Measurements from ENCODE around the gene DHCR7. TPM values are rescaled to one million over a fixed set of nuclear protein-coding genes. Genes with fewer than 3 reads are reported as not detected.

Gene DHCR7
- total and polyA plus RNA-seq, 2 donors (not counting 1 experiment from before 2014, with no cell fraction given), result 6.9 to 15.3 TPM

DNA sequence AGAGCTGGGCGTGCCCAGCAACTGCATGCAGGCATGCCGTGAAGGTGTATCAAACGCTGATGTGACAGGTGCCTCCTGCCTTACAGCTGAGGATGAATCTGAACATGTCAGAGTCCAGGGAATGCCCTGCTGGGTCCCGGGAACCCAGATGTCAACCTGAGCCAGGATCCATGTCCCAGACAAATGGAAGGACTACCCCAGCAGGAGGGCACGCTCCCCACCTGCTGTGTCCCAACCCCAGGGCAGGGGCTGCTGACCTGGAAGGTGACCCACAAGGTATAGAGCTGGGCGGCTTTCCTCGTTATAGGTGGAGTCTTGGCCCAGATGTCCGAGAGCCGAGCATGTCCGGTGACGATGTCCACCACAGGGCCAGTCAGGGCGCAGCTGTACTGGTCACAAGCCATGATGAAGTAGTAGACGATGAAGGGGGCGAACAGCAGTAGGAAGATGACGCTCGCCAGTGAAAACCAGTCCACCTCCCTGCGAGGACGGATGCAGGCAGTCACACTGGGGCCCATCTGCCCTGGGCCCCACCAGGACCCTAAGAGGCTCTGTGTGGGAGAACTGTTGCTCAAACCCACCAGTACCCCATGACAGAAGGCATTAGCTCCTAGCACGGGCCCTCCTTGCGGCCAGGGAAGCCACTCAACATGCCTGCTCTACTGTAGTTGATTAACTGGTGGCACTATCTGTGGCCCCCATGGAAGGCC lies 4.3 kb downstream of the DHCR7 start:
- POLR2A ChIA-PET, result interaction anchor here (0.6 kb wide), 1 partner anchor 9 kb away, joined by 3 read pairs; the partner anchor contains the start of gene NADSYN1
- TF ChIP-seq EZH2 (IDR thresholded peaks at IDR 0.05; ENCODE audit: borderline replicate concordance, insufficient read depth, low read depth, low read length, poor library complexity, severe bottlenecking), result no peak
- intact Hi-C loops (cut with micrococcal nuclease), result no loop called here
- ATAC-seq (ENCODE audit: low read depth) (no peak), DNase-seq (no peak)
- no peaks in the 10 kb centered on the region for H3K27me3 ChIP-seq (replicated peaks in 1 of 4; ENCODE audit: control extremely low read depth in 1 of 4, control insufficient read depth in 3 of 4, insufficient read depth in 4 of 4, low read length in 3 of 4)
- no peaks in the 10 kb centered on the region for H4K20me1 ChIP-seq (ENCODE audit: control insufficient read depth, insufficient read depth, low read length, poor library complexity, severe bottlenecking)
- H3K9ac ChIP-seq (ENCODE audit: low read length), result no peak overlapping the region
- peaks cover 10% of the 10 kb centered on the region for H3K4me1 Mint-ChIP-seq
- WGBS (ENCODE audit: insufficient coverage), result 94% methylated on average over 19 of the region's 20 CpGs
- no peak overlapping the region for H3K27ac ChIP-seq (ENCODE audit: low read length in 2 of 2)
- H3K27ac Mint-ChIP-seq, result no peak overlapping the region
- no peak overlapping the region for H2AFZ ChIP-seq (ENCODE audit: insufficient read depth, low read depth, low read length, poor library complexity, severe bottlenecking)
- H3K4me2 ChIP-seq (replicated peaks; ENCODE audit: low read depth, low read length, poor library complexity, severe bottlenecking), result no peak overlapping the region
- H3K9me3 ChIP-seq (ENCODE audit: control extremely low read depth in 1 of 3, control insufficient read depth in 2 of 3, insufficient read depth in 1 of 3, low read length in 2 of 3), result peaks cover 0 to 5% (median 2%) of the 10 kb centered on the region in 3 donors
- H3K9me3 Mint-ChIP-seq (ENCODE audit: insufficient read depth), result no peaks in the 10 kb centered on the region
- H3K4me3 Mint-ChIP-seq, result no peak overlapping the region
- peaks cover 0 to 28% of the 10 kb centered on the region in 2 experiments for H3K36me3 ChIP-seq (replicated peaks in 1 of 2; ENCODE audit: control extremely low read depth in 1 of 2, control insufficient read depth in 1 of 2, extremely low read depth in 1 of 2, insufficient read depth in 2 of 2, low read length in 1 of 2)
- H3K4me3 ChIP-seq (ENCODE audit: control extremely low read depth in 1 of 5, extremely low read depth in 1 of 5, insufficient read depth in 1 of 5, low read depth in 2 of 5, low read length in 4 of 5), result no peak overlapping the region
- no peaks in the 10 kb centered on the region for H3K27me3 Mint-ChIP-seq
- peaks cover 5% of the 10 kb centered on the region for H3K79me2 ChIP-seq (ENCODE audit: control insufficient read depth, insufficient read depth, low read length)
- CTCF ChIA-PET, result no interaction called here
- peaks cover 6 to 11% of the 10 kb centered on the region in 2 donors for H3K4me1 ChIP-seq (ENCODE audit: control insufficient read depth in 2 of 2, insufficient read depth in 2 of 2, low read length in 2 of 2)

DNA sequence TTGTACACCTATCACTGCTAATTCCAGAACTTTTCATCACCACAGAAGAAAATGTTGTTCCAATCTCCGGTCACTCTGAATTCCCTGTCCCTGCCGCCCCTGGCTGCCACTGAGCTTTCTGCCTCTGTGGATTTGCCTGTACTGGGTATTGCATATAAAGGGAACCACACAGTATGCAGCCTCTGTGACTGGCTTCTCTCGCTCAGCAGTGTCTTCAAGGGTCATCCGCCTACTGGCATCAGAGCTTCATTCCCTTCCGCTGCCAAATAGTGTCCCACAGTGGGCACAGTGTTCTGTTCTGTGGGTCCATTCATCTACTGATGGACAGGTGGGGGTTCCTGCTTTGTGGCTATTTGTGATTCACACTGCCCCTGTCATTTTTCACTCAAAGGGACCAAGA lies 5.3 kb downstream of the DHCR7 start:
- H3K9ac ChIP-seq (ENCODE audit: low read length), result no peak overlapping the region
- no peak for DNase-seq
- CTCF ChIA-PET, result no interaction called here
- no peak overlapping the region for H3K4me3 ChIP-seq (ENCODE audit: control extremely low read depth in 1 of 5, extremely low read depth in 1 of 5, insufficient read depth in 1 of 5, low read depth in 2 of 5, low read length in 4 of 5)
- POLR2A ChIA-PET, result no interaction called here
- intact Hi-C loops (cut with micrococcal nuclease), result no loop called here
- ATAC-seq (ENCODE audit: low read depth), result no peak
- WGBS (ENCODE audit: insufficient coverage), result 97% methylated on average over 4 of the region's 5 CpGs
- peaks cover 8% of the 10 kb centered on the region for H3K4me1 Mint-ChIP-seq
- H3K27ac Mint-ChIP-seq, result no peak overlapping the region
- no peaks in the 10 kb centered on the region for H3K27me3 Mint-ChIP-seq
- no peak overlapping the region for H3K27ac ChIP-seq (ENCODE audit: low read length in 2 of 2)
- no peak for TF ChIP-seq EZH2 (IDR thresholded peaks at IDR 0.05; ENCODE audit: borderline replicate concordance, insufficient read depth, low read depth, low read length, poor library complexity, severe bottlenecking)
- TF ChIP-seq, protein P1, sequence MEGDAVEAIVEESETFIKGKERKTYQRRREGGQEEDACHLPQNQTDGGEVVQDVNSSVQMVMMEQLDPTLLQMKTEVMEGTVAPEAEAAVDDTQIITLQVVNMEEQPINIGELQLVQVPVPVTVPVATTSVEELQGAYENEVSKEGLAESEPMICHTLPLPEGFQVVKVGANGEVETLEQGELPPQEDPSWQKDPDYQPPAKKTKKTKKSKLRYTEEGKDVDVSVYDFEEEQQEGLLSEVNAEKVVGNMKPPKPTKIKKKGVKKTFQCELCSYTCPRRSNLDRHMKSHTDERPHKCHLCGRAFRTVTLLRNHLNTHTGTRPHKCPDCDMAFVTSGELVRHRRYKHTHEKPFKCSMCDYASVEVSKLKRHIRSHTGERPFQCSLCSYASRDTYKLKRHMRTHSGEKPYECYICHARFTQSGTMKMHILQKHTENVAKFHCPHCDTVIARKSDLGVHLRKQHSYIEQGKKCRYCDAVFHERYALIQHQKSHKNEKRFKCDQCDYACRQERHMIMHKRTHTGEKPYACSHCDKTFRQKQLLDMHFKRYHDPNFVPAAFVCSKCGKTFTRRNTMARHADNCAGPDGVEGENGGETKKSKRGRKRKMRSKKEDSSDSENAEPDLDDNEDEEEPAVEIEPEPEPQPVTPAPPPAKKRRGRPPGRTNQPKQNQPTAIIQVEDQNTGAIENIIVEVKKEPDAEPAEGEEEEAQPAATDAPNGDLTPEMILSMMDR (IDR thresholded peaks at IDR 0.05), result no peak
- no peak overlapping the region for H3K4me2 ChIP-seq (replicated peaks; ENCODE audit: low read depth, low read length, poor library complexity, severe bottlenecking)
- H2AFZ ChIP-seq (ENCODE audit: insufficient read depth, low read depth, low read length, poor library complexity, severe bottlenecking), result no peak overlapping the region
- no peaks in the 10 kb centered on the region for H4K20me1 ChIP-seq (ENCODE audit: control insufficient read depth, insufficient read depth, low read length, poor library complexity, severe bottlenecking)
- no peaks in the 10 kb centered on the region for H3K79me2 ChIP-seq (ENCODE audit: control insufficient read depth, insufficient read depth, low read length)
- peaks cover 6 to 7% of the 10 kb centered on the region in 2 donors for H3K4me1 ChIP-seq (ENCODE audit: control insufficient read depth in 2 of 2, insufficient read depth in 2 of 2, low read length in 2 of 2)
- H3K9me3 ChIP-seq (ENCODE audit: control extremely low read depth in 1 of 3, control insufficient read depth in 2 of 3, insufficient read depth in 1 of 3, low read length in 2 of 3), result peaks cover 0 to 5% (median 2%) of the 10 kb centered on the region in 3 donors
- H3K9me3 Mint-ChIP-seq (ENCODE audit: insufficient read depth), result no peaks in the 10 kb centered on the region
- H3K36me3 ChIP-seq (replicated peaks in 1 of 2; ENCODE audit: control extremely low read depth in 1 of 2, control insufficient read depth in 1 of 2, extremely low read depth in 1 of 2, insufficient read depth in 2 of 2, low read length in 1 of 2), result peaks cover 0 to 35% of the 10 kb centered on the region in 2 experiments
- H3K27me3 ChIP-seq (replicated peaks in 1 of 4; ENCODE audit: control extremely low read depth in 1 of 4, control insufficient read depth in 3 of 4, insufficient read depth in 4 of 4, low read length in 3 of 4), result no peaks in the 10 kb centered on the region
- no peak overlapping the region for H3K4me3 Mint-ChIP-seq
